OCI-LY7 (cell line): ENCODE results near the gene PROB1.

Experiments
- CTCF ChIP-seq: fragments of 200-600 bp; sonication (generic); conservative IDR thresholded peaks from 2 replicates; pipeline ENCODE4 v1.5.1; 2014; ENCODE audit warnings: mild to moderate bottlenecking, antibody characterized with exemption, low read length, moderate library complexity, mixed read lengths
- EZH2phosphoT487 ChIP-seq: fragments of 200-600 bp; sonication (generic); IDR thresholded peaks from 2 replicates; pipeline ENCODE4 v1.6.1; 2018; ENCODE audit warnings: low read depth, borderline replicate concordance, mild to moderate bottlenecking, mixed run types, antibody characterized with exemption, low read length, moderate library complexity, mixed read lengths

- TF ChIP-seq CTCF (no peak), EZH2phosphoT487 (no peak)
These were observed 23.9 kb upstream of the PROB1 start for GRCh38 chr5:139418793-139419192.
